DOHH2 (cell line): Measurements from ENCODE around the gene LEAP2.

Experiments
- EZH2phosphoT487 ChIP-seq: fragments of 200-600 bp; sonication (generic); IDR thresholded peaks from 2 replicates; pipeline ENCODE4 v1.6.1; 2017; ENCODE audit warnings: borderline replicate concordance, mild to moderate bottlenecking, antibody characterized with exemption, low read length, moderate library complexity, mixed read lengths
- TF ChIP-seq, protein P1 (sequence below): fragments of 200-600 bp; sonication (generic); IDR thresholded peaks from one replicate; pipeline ENCODE4 v1.5.1; 2014; ENCODE audit warnings: antibody characterized with exemption, mild to moderate bottlenecking, low read depth, low read length; ENCODE audit not compliant: poor library complexity, severe bottlenecking

DNA sequence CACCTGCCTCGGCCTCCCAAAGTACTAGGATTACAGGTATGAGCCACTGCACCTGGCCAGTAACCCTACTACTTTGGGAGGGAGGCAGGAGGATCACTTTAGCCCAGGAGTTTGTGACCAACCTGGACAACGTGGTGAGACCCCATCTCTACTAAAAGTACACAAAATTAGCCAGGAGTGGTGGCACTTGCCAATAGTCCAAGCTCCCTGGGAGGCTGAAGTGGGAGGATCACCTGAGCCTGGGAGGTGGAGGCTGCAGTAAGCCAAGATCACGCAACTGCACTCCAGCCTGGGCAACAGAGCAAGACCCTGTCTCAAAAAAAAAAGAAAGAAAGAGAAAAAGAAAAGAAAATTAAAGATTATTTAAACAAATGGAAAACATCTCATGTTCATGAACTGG is 17.5 kb upstream of the LEAP2 start:
- TF ChIP-seq, protein P1, sequence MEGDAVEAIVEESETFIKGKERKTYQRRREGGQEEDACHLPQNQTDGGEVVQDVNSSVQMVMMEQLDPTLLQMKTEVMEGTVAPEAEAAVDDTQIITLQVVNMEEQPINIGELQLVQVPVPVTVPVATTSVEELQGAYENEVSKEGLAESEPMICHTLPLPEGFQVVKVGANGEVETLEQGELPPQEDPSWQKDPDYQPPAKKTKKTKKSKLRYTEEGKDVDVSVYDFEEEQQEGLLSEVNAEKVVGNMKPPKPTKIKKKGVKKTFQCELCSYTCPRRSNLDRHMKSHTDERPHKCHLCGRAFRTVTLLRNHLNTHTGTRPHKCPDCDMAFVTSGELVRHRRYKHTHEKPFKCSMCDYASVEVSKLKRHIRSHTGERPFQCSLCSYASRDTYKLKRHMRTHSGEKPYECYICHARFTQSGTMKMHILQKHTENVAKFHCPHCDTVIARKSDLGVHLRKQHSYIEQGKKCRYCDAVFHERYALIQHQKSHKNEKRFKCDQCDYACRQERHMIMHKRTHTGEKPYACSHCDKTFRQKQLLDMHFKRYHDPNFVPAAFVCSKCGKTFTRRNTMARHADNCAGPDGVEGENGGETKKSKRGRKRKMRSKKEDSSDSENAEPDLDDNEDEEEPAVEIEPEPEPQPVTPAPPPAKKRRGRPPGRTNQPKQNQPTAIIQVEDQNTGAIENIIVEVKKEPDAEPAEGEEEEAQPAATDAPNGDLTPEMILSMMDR, result no peak
- TF ChIP-seq EZH2phosphoT487, result no peak
